HG03060 (cell line): ENCODE results near the gene TTC34.
A peak's percentile ranks its signal among the peaks of the same experiment; 100 is the strongest.

Experiments used
- ATAC-seq: cut with Tn5 transposase; IDR thresholded peaks from one replicate; pipeline ENCODE4 v1.9.1; 2021; ENCODE audit warnings: low read depth, moderate number of reproducible peaks; ENCODE audit not compliant: unreplicated experiment

TTC34 gene

DNA sequence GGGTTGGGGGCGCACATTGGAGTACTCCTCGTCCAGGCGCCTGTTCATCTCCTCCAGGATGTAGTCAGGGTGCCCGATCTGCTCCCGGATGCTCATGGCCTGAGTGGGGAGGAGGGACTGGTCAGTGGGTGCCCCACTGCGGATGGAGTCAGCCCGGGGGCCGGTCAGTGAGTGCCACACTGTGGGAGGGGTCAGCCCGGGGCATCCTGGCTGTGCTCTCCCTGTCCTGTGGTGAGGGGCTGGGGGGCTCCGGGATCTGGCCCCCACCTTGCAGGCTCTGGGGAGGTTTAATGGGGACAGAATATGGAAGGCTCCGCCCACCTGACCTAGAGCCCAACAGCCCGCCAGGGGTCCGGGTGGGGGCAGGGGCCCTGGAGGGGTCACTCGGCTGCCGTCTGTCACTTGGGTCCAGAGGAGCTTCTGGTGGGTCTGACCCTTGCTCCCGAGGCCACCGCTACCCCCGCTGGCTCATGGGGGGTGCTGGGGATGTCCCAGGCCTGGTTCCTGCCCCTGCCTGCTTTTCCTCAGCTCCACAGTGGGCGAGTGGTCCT is 206.2 kb downstream of the TTC34 start:
- no peak for ATAC-seq

DNA sequence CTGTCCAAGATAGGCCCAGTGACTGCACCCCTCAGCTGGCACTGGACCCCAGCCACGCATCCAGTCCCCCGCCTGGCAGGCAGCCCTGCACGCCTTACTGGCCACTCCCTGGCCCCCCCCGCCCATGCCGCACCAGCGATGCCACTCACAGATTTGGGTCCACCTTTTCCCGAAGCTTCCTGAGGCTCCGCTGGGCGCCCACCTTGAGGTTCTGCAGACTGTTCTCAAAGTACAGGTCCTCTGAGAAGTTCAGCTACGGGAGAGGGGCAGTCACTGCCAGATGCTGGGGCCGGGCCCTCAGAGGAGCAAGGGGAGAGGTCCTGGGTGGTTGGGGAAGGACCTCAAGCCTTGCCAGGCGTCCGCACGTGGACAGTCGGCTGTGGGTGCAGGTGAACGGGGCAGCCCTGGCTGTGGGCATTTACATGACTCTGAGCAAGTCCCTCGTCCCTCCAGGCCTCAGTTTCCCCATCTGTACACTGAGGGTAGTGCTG is 206.8 kb downstream of the TTC34 start:
- ATAC-seq, result no peak

DNA sequence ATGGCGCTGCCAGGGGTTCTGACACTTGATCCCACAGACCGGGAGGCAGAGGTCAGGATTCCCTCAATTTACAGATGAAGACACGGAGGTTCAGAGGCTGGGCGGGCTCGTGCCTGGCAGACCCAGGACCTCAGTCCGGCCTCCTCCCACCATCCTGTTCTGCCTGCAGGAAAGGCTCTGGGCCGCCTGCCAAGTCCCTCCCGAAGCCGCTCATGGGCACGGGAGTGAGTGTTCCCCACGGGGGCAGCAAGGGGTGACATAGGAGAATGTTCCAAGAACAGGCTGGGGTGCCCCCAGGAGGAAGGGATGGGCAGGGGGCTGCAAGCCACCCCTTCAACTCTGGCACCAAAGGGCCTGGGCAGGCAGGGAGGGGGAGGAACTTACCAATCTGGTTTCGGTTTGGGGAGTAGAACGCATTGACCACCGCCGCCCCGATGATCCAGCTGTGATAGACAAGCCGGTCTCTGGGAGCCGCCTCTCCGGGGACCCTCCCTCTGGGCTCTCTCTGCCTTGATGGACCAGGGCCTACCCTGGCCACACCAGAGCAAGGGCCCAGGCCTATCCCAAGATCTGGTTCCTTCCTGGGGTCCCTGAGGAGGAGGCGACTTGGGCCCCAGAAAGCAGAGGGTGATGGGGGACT is 207.4 kb downstream of the TTC34 start:
- no peak for ATAC-seq

DNA sequence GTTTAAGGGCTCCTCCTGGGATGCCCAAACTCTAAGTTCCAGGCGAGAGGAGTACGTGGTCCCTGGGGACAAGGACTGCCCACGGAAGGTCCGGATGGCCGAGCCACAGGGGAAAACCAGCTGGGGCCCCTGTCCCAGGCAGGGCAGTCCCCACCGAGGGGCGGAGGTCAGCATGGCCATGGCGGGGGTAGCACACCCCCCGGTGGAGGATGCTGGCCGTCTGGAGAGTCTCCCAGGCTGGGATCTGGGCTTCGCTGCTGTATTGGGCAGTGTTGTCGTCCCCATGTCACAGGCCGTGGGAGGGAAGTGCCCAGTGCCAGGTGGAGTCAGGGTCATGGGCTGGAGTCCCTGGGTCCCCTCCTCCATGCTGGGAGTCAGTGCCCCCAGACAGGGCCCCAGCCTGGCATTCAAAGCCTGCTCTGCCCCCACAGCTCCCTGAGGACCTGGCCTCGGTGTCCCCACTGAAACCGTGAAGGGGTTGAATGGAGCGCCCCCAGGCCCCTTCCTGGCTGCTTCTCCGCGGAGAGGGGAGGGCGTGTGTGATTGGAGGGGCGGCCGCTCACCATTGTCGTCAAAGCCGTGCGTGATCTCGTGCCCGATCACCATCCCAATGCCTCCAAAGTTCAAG is 208.1 kb downstream of the TTC34 start:
- ATAC-seq, result no peak

DNA sequence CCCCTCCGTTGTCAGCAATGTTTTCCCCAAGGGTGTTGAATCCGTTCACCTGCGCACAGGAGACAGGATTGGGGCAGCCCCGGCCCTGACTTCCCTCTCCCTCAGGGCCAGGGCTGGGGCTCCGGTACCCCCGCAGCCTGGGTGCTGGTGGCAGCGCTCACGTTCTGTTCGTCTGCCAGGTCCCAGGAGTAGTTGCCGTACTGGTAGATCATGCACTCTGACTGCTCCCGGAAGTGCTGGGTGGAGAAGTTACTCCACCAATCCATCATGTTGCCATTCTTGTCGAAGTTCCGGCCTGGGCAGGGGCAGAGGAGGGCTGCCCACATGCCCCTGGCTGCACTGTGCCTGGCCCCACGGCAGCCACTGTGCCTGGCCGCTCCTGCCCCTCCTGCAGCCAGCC is 208.8 kb downstream of the TTC34 start:
- ATAC-seq, result no peak

DNA sequence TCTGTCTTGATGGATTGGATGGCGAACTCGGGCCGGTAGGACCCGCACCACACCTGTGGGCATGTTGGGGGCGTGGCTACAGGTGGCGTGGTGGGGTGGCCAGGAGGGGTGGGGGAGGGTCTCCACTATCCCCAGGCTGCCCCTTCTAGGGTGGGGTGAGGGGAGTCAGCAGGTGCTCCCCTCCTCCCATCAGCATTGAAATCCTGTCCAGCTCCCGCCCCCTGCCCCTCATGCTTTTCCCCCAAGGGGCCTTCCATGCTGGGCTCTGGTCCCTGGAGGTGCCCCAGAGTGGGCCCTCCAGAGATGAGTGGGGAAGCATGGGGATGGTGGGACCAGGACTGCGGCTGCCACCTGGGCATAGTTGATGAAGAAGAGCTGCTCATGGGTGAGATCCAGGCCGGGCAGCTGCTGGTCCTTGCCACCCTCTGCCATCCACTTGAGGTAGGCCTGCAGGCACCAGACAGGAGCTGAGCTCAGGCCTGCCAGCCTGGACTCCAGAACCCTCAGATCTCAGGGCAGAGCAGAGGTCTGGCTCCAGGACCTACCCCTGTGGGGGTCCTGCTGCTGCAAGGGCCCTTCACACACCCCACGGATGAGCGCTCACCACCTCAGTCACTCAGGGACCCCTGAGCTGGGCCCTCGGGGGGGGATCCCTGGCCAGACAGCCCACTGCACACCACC is 209.8 kb downstream of the TTC34 start:
- ATAC-seq, result no peak

DNA sequence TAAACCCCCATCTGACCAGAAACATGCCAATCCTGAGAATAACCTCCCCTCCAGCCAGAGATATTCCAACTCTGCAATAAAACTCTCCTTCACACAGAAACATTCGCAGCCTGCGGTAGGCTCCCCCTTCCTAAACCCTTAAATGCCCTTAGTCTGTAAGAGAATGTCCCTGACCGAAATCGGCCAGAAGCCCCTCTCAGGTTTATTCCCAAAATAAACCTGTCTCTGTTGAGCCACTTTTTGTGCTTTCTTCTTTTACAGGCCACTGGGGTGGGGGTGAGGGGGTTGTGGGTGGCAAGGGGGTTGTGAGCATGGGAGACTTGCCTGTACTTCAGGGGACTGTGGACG is 210.3 kb downstream of the TTC34 start:
- no peak for ATAC-seq

DNA sequence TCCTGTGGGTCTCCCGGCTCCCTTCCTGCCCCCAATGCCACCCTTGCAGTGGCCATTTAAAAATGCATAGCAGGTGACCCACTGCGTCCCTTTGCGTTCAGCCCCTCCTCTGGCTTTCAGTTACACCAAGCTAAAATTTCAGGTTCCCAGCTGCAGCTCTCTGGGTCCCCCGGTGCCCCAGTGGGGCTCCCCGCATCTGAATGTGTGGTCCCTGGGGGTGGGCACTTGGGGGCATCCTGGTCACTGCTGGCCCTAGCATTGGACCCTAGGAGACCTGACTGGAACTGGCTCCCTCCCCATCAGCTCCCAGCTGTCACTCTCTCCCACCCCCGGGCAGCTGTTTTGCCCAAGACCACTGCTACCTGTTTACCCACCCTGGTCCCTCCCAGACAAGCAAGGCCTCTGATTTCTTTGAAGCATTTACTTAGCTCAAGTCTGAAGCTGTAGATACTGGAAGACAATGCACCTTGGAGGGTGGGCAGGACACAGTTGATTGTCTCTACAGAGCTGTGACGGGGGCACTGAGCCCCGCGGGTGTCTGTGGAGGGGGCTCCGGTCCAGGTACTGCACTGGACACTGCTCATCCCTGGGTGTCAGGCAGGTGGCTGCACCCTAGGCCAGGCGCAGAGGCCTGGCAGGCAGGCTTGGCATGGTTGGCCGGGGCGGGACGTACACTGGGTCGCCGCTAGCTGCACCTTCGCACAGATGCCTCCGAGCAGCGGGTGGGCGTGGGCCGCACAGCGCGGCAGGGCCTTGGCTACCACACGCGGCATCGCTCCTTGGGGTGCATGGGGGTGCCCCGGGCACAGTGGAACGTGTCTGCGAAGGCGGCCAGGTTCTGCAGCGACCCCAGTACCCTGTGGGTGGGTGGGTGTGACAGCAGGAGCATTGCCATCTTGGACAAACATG is 211.0 kb downstream of the TTC34 start:
- ATAC-seq, result no peak

DNA sequence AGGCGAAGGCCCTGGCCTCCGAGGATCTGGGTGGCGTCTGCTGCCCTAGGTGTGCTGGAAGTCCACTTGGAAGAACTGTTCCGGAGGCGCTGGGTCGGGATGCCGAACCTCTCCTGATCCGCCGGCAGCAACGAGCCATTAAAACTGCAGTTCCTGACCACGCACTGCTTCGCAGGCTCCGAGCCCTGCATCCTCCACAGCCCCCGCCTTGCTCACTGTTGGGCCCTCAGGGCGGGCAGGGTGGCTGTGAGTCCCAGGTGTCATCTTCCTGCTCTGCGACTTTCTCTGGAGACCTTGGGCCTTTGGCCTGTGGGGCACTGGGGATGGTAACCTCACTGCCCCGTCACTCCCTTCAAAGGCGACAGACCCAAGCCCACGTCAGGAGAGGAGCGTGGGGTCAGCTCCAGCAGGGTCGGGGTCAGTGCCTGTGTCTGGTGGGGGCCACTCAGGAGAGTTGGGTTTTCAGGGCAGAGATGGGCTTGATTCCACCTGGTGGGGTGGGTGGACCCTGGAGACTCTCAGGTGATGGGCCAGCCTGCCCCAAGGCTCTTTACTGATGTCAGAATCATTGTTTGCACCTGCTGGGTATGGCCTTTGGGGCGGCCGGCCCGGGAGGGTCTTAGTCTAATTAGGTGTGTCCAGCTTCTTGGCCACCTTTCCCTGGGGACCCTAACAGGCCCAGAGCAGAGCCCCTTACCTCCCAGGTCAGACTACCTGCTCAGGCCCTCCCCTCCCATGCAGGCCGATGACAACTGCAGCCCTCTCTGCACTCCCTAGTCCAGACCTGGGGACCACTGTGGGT is 211.9 kb downstream of the TTC34 start:
- ATAC-seq, result no peak

DNA sequence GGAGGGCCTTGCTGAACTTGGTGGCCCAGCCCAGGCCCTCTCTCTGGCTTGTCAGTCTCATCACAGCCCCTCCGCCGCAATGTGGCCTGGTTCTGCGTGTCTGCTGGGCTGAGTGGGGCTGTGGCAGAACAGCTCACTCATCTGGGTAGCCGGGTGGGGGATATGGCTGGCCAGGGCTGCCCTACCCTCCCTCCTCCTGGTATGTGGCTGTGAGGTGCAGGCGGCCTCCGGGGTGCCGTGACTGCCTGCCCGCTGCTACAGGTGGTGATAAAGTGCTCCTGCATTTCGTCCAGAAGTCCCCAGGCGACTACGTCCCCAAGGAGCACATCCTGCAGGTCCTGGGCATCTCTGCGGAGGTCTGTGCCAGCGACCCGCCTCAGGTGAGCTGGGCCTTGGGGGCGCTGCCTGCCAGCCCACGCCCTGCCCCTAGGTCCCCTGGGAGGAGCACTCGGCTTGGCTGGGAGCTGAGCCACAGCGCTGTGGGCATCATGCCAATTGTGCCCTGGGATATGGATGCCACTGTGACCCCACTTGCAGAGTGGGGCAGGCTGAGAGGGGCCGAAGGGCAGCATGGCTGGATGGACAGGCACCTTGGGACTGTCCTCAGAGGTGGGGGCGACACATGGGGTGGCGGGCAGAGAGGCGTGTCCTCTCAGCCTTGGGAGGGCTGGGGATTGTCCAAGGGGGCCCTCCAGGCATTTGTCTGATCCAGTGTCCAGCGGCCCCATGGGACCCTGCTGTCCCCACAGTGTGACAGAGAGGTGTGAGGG is 212.6 kb downstream of the TTC34 start:
- ATAC-seq, result no peak

DNA sequence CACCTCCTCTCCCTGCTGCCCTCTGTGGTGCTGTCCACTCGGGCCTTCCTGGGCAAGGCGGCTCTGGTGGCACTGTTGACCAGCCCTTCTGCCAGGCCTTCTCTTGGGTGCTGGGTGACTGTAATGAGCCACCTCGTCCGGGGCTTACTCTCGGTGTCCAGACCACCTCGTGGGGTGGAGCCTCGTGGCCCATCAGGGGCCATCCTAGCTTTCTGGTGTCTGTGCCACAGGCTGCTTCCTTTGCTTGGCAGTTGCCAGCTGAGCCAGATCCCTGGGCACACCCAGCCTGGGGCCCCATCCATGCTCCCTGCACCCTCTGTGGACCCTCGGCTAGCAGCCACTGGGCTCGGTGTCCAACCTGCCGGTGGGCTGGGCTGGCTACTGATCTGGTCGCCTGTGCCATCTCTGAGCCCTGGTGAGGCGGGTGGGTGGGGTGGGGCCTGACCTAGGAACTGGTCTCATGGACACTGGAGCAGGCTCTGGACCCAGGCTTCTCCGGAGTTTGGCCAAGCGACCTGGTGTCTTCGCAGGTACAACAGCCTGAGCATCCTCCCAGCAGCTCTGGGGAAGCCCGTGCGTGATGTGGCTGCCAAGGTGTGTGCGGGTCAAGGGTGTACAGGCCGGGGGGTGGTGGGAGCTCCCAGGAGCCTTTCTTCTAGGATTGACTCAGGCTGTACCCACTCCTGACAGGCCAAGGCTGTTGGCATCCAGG is 213.5 kb downstream of the TTC34 start:
- ATAC-seq, result no peak

DNA sequence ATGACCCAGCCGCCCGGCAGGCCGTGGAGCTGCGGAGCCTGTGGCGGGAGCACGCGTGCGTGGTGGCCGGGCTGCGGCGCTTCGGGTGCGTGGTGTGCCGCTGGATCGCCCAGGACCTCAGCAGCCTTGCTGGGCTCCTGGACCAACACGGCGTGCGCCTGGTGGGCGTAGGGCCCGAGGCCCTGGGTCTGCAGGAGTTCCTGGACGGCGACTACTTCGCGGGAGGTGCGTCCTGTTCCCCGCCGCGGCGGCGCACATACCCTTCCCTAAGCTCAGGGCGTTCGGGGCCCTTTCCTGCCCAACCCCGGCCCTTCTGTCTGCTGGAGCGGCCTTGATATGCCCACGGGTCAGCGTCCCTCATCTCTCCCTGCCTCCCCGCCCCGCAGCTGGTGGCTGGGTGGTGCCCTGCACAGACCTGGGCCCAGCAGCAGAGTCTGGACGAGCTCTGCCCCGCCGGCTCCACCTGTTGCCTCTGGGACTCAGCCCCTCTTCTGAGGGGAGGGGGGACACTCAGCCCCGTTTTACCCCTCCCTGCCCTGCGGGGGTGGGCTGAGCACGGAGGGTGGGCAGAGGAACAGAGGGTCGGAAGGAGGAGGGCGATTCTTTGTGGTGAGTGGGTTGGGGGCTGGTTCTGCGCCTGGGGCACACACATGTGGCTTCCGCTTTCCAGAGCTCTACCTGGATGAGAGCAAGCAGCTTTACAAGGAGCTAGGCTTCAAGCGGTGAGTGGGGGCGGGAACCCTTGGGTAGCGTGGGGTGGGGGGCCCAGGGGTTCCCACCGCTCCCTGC is 214.2 kb downstream of the TTC34 start:
- no peak for ATAC-seq

DNA sequence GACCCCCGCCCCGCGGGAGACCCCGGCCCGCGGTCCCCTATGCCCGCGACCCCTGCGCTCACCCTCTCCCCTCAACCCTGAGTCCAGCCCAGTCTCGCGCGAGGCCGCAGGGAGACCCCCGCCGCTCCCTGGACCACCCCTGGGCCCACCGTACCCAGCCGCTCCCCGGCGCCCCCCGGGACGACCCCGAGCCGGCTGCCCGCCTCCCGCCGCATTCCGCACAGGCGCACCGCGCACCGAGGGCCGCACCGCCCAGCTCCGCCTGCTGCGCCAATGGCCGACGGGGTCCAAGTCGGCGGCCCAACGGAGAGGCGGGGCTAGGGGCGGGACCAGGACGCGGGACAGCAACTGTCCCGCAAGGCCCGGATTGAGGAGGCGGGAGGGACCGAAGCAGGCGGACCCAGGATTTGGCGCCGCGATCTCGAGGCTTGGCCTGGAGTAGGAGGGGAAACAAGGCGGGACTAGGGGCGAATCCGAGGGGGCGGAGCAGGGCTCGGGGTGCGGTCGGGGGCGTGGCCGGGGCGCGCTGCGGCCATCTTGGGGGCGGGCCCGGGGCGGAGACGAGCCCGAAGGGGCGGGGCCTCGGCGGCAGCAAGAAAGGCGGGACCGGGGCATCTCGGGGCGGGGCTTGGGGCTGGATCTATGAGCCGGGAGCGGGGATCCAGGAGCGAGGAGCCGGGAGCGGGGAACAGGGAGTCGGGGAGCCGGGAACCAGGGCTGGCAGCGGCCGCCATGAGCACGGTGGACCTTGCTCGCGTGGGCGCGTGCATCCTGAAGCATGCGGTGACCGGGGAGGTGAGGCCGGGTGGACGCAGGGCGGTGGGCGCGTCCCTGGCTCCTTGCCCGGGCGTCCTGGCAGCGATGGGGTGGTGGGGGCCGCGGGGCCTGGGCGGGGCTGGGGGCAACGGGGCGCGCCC is 215.1 kb downstream of the TTC34 start, which contains the start of gene PRXL2B:
Gene PRXL2B, plus strand, starts transcription at position 624 of the 917 bp plus-strand sequence. Its CDS starts 109 bp downstream, at position 733.
- peak; percentile 42 for ATAC-seq
